Ishikawa (cell line): ENCODE data around the gene C19orf18.

ENCODE experiments used
- CEBPB ChIP-seq: IDR thresholded peaks from 2 replicates; pipeline ENCODE4 v1.6.1; 2012
- CREB1 ChIP-seq: IDR thresholded peaks from 2 replicates; pipeline ENCODE4 v1.6.1; 2012; ENCODE audit warnings: low read depth
- EGR1 ChIP-seq: IDR thresholded peaks from 2 replicates; pipeline ENCODE4 v1.6.1; 2012
- EP300 ChIP-seq: IDR thresholded peaks from 2 replicates; pipeline ENCODE4 v1.6.1; 2012; ENCODE audit warnings: borderline replicate concordance
- RAD21 ChIP-seq: IDR thresholded peaks from 2 replicates; pipeline ENCODE4 v1.6.1; 2012; ENCODE audit warnings: low read depth
- TAF1 ChIP-seq: IDR thresholded peaks from 2 replicates; pipeline ENCODE4 v1.6.1; 2012; ENCODE audit warnings: low read depth, mild to moderate bottlenecking
- YY1 ChIP-seq: IDR thresholded peaks from 2 replicates; pipeline ENCODE4 v1.6.1; 2012; ENCODE audit warnings: low read depth
- TF ChIP-seq, protein P1 (sequence below): IDR thresholded peaks from 2 replicates; pipeline ENCODE4 v1.6.1; 2012

GRCh38 chr19:57949296-57949695, 25.0 kb downstream of the C19orf18 start:
- TF ChIP-seq, protein P1, sequence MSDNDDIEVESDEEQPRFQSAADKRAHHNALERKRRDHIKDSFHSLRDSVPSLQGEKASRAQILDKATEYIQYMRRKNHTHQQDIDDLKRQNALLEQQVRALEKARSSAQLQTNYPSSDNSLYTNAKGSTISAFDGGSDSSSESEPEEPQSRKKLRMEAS: no peak
- no peak for TF ChIP-seq YY1
- no peak for TF ChIP-seq CREB1
- TF ChIP-seq RAD21: no peak
- no peak for TF ChIP-seq EP300
- no peak for TF ChIP-seq CEBPB
- TF ChIP-seq EGR1: no peak
- no peak for TF ChIP-seq TAF1
